Ishikawa (cell line): ENCODE measurements around the gene CR2.

ENCODE experiments used
- CEBPB ChIP-seq: IDR thresholded peaks from 2 replicates; pipeline ENCODE4 v1.6.1; 2012
- CREB1 ChIP-seq: IDR thresholded peaks from 2 replicates; pipeline ENCODE4 v1.6.1; 2012; ENCODE audit warnings: low read depth
- EGR1 ChIP-seq: IDR thresholded peaks from 2 replicates; pipeline ENCODE4 v1.6.1; 2012
- EP300 ChIP-seq: IDR thresholded peaks from 2 replicates; pipeline ENCODE4 v1.6.1; 2012; ENCODE audit warnings: borderline replicate concordance
- FOXM1 ChIP-seq: IDR thresholded peaks from 2 replicates; pipeline ENCODE4 v1.6.1; 2012; ENCODE audit warnings: low read depth, borderline replicate concordance
- MAX ChIP-seq: IDR thresholded peaks from 2 replicates; pipeline ENCODE4 v1.6.1; 2012
- NFIC ChIP-seq: IDR thresholded peaks from 2 replicates; pipeline ENCODE4 v1.6.1; 2012
- RAD21 ChIP-seq: IDR thresholded peaks from 2 replicates; pipeline ENCODE4 v1.6.1; 2012; ENCODE audit warnings: low read depth
- REST ChIP-seq: IDR thresholded peaks from 2 replicates; pipeline ENCODE4 v1.6.1; 2012; ENCODE audit warnings: low read depth, mild to moderate bottlenecking
- TAF1 ChIP-seq: IDR thresholded peaks from 2 replicates; pipeline ENCODE4 v1.6.1; 2012; ENCODE audit warnings: low read depth, mild to moderate bottlenecking
- TCF12 ChIP-seq: IDR thresholded peaks from 2 replicates; pipeline ENCODE4 v1.6.1; 2012; ENCODE audit warnings: low read depth
- TEAD4 ChIP-seq: IDR thresholded peaks from 2 replicates; pipeline ENCODE4 v1.6.1; 2012
- USF1 ChIP-seq: IDR thresholded peaks from 2 replicates; pipeline ENCODE4 v1.6.1; 2012
- YY1 ChIP-seq: IDR thresholded peaks from 2 replicates; pipeline ENCODE4 v1.6.1; 2012; ENCODE audit warnings: low read depth
- ZBTB7A ChIP-seq: IDR thresholded peaks from 2 replicates; pipeline ENCODE4 v1.6.1; 2012; ENCODE audit warnings: low read depth

Gene CR2

GRCh38 chr1:207412845-207413244 is 41.3 kb upstream of the CR2 start:
- no peak for TF ChIP-seq ZBTB7A
- TF ChIP-seq EP300 = no peak
- no peak for TF ChIP-seq CEBPB
- no peak for TF ChIP-seq NFIC
- no peak for TF ChIP-seq RAD21
- TF ChIP-seq YY1 = no peak
- TF ChIP-seq EGR1 = no peak
- no peak for TF ChIP-seq REST

- TF ChIP-seq ZBTB7A (no peak), TEAD4 (no peak), TAF1 (no peak), NFIC (no peak), YY1 (no peak), REST (no peak), TCF12 (no peak), EGR1 (no peak), USF1 (no peak), CREB1 (no peak), RAD21 (no peak), EP300 (no peak), MAX (no peak)
Measured at GRCh38 chr1:207414606-207415108, 39.5 kb upstream of the CR2 start.

GRCh38 chr1:207417076-207417475 is 37.1 kb upstream of the CR2 start:
- TF ChIP-seq EGR1 (no peak), TAF1 (no peak), YY1 (no peak), MAX (no peak), USF1 (no peak), NFIC (no peak), EP300 (no peak), TEAD4 (no peak), CEBPB (no peak)

GRCh38 chr1:207418351-207418750 is 35.8 kb upstream of the CR2 start:
- TF ChIP-seq REST (no peak), TCF12 (no peak), RAD21 (no peak), ZBTB7A (no peak), EGR1 (no peak), TEAD4 (no peak)

- TF ChIP-seq NFIC (no peak), YY1 (no peak), TEAD4 (no peak), TAF1 (no peak), FOXM1 (no peak), EP300 (no peak), RAD21 (no peak), TCF12 (no peak), CEBPB (no peak), USF1 (no peak), EGR1 (no peak), MAX (no peak), REST (no peak), CREB1 (no peak), ZBTB7A (no peak)
Measured at GRCh38 chr1:207420109-207420508, 34.0 kb upstream of the CR2 start.
